ENCODE results near the gene PBX4.
A peak's percentile ranks its signal among the peaks of the same experiment; 100 is the strongest.

The PBX4 gene

DNA sequence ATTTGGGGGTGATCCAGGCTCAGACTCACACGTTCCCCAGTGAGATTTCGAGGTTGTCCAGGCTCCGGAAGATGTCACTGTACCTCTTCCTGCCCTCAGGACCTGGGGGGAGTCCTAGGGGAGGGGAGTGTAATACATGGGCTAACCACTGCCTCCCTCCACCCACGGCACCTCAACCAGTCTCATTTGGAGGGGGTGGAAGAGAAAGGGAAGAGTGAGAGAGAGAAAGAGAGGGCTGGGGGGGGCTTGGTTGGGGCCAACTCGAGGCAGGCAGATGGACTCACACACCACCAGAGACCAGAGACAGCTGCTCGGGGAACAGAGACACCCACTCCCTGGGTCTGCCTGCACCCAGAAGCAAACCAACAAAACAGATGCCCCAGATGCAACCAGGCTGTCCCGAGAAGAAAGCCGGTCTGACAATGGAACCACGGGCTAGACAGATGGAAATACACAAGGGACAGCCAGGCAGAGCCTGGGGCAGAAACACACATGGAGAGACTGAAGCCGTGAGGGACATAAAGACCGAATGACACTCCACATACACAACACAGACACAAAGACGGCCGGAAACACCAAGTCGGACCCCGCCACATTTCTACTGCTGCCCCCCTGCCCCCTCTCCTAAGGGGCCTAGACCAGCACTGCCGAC is 24.1 kb upstream of the PBX4 start:
- DNase-seq (ENCODE audit: insufficient read length, low spot score) (peak; percentile 60), FAIRE-seq (no peak)
- no peak for TF ChIP-seq POLR2A (IDR thresholded peaks at IDR 0.05; ENCODE audit: low read depth, low read length)

DNA sequence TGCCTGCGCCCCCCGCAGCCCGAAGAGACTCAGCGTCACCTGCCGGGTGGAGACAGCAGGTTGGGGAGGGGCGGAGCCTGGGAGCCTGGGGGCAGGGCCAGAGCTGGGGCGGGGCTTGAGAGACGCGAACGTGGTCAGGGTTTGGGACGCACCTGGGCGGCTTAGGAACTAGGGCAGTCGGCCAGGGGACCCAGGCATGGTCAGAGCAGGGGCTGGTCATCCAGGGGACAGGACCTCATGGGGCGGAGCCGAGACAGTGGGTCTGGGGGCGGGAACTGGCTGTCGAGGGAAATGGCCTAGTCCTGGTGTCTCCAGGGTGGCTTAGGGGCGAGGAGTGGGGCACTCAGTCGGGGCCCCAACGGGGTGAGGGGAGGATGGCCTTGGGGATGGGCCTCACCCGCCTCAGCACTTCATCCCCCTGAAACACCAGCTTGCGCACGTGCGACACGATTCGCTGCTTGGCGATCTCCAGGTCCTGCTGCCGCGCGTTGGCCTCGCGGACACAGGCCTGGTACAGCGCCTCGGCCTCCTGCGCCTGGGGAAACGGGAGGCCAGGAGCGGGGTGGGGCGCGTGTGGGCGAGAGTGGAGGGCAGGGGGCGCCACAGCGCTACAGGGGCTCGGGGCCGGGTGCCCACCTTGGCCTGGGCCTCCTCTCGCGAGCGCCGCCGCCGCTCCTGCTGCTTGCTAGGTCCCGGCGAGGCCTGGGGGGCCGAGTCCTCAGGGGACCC is 19.2 kb upstream of the PBX4 start:
- TF ChIP-seq POLR2A (IDR thresholded peaks at IDR 0.05; ENCODE audit: low read depth, low read length): no peak
- DNase-seq (ENCODE audit: insufficient read length, low spot score) (no peak), FAIRE-seq (no peak)

DNA sequence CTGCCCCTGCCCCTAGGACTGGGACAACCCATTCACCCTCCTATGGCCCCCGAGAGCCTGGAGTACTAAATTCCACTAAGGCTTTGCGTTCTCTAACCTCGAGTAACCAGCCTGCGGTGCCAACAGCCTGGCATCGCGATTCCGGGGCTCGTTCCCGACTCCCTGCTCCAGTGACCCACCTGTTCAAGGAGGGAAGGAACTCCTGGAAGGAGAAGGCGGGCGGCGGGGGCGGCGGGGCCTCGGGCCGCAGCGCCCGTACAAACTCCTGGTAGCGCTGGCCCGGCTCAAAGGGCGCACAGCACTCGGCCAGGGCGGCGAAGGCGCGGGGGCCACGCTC is 18.7 kb upstream of the PBX4 start:
- TF ChIP-seq POLR2A (IDR thresholded peaks at IDR 0.05; ENCODE audit: low read depth, low read length): no peak
- no peak for FAIRE-seq
- DNase-seq (ENCODE audit: insufficient read length, low spot score): no peak

DNA sequence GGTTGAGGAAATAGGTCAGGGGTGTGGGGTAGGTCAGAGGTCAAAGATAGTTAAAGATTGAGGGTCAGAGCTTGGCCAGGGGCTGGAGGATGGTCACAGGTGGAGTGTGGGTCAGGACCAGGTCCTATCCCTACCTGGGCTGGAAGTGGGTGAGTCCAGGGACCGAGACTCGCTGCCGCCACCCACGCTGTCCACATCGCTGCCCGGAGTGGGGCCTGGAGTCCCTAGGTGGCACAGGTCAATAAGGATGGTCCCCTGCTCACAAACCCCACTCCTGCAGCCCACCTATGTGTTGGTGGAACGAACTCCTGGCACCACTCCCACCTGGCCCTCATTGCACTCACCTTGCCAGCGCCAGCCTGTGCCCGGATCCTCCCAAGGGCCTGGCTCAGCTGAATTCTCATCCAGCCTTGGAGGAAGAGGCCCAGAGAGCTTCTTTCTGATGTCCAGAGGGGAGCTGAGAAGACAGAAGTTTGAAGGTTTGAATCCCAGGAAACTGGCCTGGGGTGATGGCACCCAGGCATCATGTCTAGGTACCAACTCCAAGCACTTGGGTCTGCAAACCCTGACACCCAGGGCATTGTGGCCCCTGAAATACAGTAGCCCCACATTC is 18.2 kb upstream of the PBX4 start:
- FAIRE-seq: no peak
- DNase-seq (ENCODE audit: insufficient read length, low spot score): no peak
- no peak for TF ChIP-seq POLR2A (IDR thresholded peaks at IDR 0.05; ENCODE audit: low read depth, low read length)

DNA sequence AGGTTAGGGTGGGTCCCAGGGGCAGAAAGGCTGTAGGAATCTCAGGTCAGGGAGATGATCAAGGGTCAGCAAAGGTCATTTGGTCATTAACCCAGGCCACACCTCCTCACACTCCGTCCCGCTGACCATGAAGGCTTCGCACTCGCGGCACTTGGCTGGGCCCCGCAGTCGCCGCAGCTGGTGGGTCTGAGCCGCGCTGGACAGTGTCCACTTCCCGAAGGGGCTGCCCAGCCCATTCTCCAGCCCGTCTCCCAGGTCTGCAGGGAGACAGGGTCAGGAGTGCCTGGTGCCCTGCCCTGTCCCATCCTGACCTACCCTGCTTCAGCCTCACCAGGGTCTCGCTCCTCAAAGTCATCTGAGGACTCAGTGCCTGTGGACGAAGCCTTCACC is 16.8 kb upstream of the PBX4 start:
- no peak for TF ChIP-seq POLR2A (IDR thresholded peaks at IDR 0.05; ENCODE audit: low read depth, low read length)
- FAIRE-seq: no peak
- no peak for DNase-seq (ENCODE audit: insufficient read length, low spot score)

GRCh38 chr19:19634516-19635312 is 16.2 kb upstream of the PBX4 start:
- no peak for FAIRE-seq
- no peak for TF ChIP-seq POLR2A (IDR thresholded peaks at IDR 0.05; ENCODE audit: low read depth, low read length)
- no peak for DNase-seq (ENCODE audit: insufficient read length, low spot score)

- no peak for FAIRE-seq
- no peak for TF ChIP-seq POLR2A (IDR thresholded peaks at IDR 0.05; ENCODE audit: low read depth, low read length)
- no peak for DNase-seq (ENCODE audit: insufficient read length, low spot score)
Measured at GRCh38 chr19:19633711-19634515, 15.4 kb upstream of the PBX4 start.

GRCh38 chr19:19632661-19633060 is 14.2 kb upstream of the PBX4 start:
- no peak for DNase-seq (ENCODE audit: insufficient read length, low spot score)
- TF ChIP-seq POLR2A (IDR thresholded peaks at IDR 0.05; ENCODE audit: low read depth, low read length): no peak
- no peak for FAIRE-seq

GRCh38 chr19:19631346-19631745 is 12.9 kb upstream of the PBX4 start:
- FAIRE-seq: no peak
- no peak for TF ChIP-seq POLR2A (IDR thresholded peaks at IDR 0.05; ENCODE audit: low read depth, low read length)
- no peak for DNase-seq (ENCODE audit: insufficient read length, low spot score)

- no peak for TF ChIP-seq POLR2A (IDR thresholded peaks at IDR 0.05; ENCODE audit: low read depth, low read length)
- FAIRE-seq: no peak
- DNase-seq (ENCODE audit: insufficient read length, low spot score): no peak
Measured at GRCh38 chr19:19630426-19630825, 11.9 kb upstream of the PBX4 start.

DNA sequence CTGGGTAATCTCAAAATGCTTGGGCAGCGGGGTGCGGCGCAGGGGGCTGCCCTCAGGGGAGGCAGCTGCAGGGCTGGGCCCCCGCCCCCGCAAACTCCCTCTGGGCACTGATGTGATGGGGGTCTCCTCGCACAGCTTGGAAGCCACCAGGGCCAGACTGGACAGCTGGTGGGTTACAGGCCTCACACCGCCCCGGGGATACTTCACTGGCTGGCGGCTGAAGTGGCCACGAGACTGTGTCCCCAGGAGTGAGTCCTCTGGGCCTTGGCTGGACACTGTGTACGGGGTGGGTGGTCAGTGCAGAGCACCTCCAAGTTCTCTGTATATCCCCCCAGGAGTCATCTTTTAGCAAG is 11.6 kb upstream of the PBX4 start:
- DNase-seq (ENCODE audit: insufficient read length, low spot score) (no peak), FAIRE-seq (no peak)
- TF ChIP-seq POLR2A (IDR thresholded peaks at IDR 0.05; ENCODE audit: low read depth, low read length): no peak

DNA sequence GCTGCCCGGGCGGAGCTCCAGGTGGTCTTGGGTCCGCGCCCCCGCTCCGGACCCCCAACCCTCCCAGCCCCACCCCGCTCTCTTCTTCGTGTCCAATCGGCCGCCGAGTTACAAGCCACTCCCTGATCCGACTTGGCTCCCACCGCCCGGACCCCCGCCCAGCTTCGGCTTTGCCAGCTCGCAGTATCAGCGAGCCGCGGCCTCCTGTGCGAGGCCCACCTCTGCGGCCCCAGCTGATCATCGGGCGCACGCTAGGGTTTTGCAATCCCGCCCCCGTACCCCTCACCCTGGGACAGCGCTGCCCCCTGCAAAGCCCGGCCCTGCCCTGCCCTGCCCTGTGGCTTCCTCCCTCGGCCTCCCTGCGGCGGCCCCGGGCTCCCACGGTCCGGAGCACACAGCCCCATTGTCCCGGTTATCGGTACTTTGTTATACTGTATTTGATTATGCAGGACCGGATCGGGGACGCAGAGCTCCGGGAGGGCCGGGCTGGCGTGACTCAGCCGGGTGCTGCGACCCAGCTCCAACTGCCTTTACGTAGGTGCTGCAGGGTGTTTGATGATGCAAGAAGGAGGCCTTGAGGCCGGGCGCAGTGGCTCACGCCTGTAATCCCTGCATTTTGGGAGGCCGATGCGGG is 10.1 kb upstream of the PBX4 start:
- FAIRE-seq: no peak
- TF ChIP-seq POLR2A (IDR thresholded peaks at IDR 0.05; ENCODE audit: low read depth, low read length): no peak
- DNase-seq (ENCODE audit: insufficient read length, low spot score): no peak

All from H54 (cell line).